Peyer's patch (tissue), 4 donors: ENCODE measurements around the gene TBCD.

Source experiments
- POLR2A ChIP-seq, 2 donors: fragments of 450-650 bp; IDR thresholded peaks; one replicate each; pipeline ENCODE4 v1.5.1; 2017; ENCODE audit warnings: antibody characterized with exemption in 2 of 2, mild to moderate bottlenecking in 2 of 2, moderate library complexity in 2 of 2
- TF ChIP-seq, protein P1 (sequence below), 6 experiments: fragments of 450-650 bp in 4 of 6; fragments of 200-600 bp in 2 of 6; sonication (generic) in 1 of 6; IDR thresholded peaks; one replicate each; pipeline ENCODE4 v1.5.1; 2017 to 2019; ENCODE audit warnings: antibody characterized with exemption in 6 of 6, mild to moderate bottlenecking in 3 of 6, moderate library complexity in 1 of 6

DNA sequence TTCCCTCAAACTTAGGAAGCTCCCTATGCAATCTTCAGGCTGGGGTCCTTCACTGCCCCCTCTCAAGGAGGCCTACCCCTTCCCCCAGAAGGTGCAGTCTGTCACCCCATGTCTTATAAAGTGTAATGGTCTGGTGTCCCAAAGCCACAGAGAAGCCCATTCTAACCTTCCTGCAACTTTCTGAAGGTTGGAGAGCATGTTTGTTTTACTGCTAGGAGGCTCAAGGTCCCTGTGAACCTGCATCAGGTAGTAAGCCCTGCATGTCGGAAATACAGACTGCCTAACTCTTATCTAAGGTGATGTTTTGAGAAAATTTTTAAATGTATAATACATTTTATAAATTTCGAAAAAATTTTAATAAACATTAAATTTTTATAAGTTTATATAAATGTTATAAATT is 69.7 kb downstream of the TBCD start:
- TF ChIP-seq, protein P1, sequence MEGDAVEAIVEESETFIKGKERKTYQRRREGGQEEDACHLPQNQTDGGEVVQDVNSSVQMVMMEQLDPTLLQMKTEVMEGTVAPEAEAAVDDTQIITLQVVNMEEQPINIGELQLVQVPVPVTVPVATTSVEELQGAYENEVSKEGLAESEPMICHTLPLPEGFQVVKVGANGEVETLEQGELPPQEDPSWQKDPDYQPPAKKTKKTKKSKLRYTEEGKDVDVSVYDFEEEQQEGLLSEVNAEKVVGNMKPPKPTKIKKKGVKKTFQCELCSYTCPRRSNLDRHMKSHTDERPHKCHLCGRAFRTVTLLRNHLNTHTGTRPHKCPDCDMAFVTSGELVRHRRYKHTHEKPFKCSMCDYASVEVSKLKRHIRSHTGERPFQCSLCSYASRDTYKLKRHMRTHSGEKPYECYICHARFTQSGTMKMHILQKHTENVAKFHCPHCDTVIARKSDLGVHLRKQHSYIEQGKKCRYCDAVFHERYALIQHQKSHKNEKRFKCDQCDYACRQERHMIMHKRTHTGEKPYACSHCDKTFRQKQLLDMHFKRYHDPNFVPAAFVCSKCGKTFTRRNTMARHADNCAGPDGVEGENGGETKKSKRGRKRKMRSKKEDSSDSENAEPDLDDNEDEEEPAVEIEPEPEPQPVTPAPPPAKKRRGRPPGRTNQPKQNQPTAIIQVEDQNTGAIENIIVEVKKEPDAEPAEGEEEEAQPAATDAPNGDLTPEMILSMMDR (IDR thresholded peaks at IDR 0.05) = no peak
- no peak for TF ChIP-seq POLR2A (IDR thresholded peaks at IDR 0.05)
